ENCODE data around the gene TMEM245. TPM values are rescaled to one million over a fixed set of nuclear protein-coding genes. Genes with fewer than 3 reads are reported as not detected.

Gene TMEM245
- total and polyA plus RNA-seq, 7 donors, result 1.8 to 105 (median 90.7) TPM

DNA sequence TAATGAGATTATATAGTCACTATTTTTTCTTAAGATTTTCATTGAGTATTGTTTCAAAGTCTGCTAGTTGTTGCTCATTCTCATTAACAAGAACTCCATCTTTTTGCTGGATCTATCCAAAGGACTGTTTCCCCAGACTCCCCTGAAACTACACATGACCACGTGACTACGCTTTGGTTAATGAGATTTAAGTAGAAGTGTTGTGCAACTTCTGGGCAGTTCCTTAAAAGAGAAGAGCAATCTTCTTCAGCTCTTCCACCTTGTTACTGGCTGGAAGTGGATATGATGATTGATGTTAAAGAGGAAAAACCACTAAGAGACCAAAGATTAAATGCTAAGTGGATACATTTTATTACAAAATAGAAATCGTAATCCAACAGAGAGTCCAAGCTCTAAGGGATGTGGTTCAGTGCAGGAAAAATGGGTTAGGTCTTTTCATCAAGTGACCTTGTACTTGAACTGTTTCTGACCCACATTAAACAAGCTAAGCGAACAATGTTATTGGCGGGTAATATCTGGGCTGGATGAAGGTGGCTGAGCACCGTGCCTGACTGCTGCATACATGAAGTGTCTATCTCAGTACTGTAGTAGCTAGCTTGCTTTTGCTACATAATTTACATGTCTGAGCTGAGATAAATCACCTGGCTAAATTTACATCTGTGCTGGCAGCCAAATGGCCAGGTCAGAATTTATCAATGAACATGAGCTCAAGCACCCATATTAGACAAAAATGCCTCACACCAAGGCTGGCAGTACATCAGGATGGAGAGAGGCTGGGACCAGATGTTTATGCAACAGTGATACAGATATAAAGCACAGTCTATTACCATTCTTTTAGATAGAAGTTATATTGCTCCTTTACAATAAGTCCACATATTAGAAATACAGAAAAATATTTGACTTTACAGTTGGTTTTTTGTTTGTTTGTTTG, 98.9 kb downstream of the TMEM245 start:
- intact Hi-C loops (cut with DNase I), result no loop called here
- WGBS, 2 donors, result 89 to 91% methylated on average over 6 of the region's 6 CpGs
- Histone ChIP-seq H3K27me3 (no peaks in the 10 kb centered on the region), H3K9me3 (no peaks in the 10 kb centered on the region), H3K36me3 (peaks cover 0 to 25% (median 0%) of the 10 kb centered on the region in 4 donors), H3K4me1 (peaks cover 0 to 17% (median 6%) of the 10 kb centered on the region in 4 donors), H3K27ac (no peak overlapping the region), H3K4me3 (no peak overlapping the region)
- no peak for TF ChIP-seq POLR2A (IDR thresholded peaks at IDR 0.05)
- no peak for TF ChIP-seq POLR2AphosphoS5 (IDR thresholded peaks at IDR 0.05)
- TF ChIP-seq EP300 (IDR thresholded peaks at IDR 0.05), result no peak
- TF ChIP-seq, protein P1, sequence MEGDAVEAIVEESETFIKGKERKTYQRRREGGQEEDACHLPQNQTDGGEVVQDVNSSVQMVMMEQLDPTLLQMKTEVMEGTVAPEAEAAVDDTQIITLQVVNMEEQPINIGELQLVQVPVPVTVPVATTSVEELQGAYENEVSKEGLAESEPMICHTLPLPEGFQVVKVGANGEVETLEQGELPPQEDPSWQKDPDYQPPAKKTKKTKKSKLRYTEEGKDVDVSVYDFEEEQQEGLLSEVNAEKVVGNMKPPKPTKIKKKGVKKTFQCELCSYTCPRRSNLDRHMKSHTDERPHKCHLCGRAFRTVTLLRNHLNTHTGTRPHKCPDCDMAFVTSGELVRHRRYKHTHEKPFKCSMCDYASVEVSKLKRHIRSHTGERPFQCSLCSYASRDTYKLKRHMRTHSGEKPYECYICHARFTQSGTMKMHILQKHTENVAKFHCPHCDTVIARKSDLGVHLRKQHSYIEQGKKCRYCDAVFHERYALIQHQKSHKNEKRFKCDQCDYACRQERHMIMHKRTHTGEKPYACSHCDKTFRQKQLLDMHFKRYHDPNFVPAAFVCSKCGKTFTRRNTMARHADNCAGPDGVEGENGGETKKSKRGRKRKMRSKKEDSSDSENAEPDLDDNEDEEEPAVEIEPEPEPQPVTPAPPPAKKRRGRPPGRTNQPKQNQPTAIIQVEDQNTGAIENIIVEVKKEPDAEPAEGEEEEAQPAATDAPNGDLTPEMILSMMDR (IDR thresholded peaks at IDR 0.05), result no peak
- DNase-seq, result no peak

DNA sequence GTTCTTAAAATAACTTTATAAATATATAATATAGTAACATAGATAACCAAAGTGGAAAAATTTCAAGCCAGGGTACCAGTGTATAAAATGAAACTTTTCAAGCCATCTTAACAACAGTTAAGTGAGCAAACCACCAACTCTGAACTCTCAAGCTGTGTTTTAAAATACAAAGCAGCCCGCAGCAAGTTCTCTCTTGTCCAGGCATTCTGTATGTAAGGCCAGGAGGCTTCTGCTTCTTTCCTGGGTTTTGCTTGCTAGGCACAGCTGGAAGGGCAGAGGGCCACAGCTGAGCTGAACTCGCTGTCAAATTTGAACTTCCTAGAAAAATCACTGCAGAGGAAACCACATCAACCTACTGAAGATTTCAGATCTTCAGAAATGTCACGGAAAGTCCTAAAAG, 99.6 kb downstream of the TMEM245 start:
- no peaks in the 10 kb centered on the region for H3K9me3 ChIP-seq
- no peak overlapping the region for H3K4me3 ChIP-seq
- H3K4me1 ChIP-seq, result peaks cover 0 to 10% (median 3%) of the 10 kb centered on the region in 4 donors
- no peak for TF ChIP-seq POLR2A (IDR thresholded peaks at IDR 0.05)
- TF ChIP-seq, protein P1 (IDR thresholded peaks at IDR 0.05), result no peak
- no peak for TF ChIP-seq EP300 (IDR thresholded peaks at IDR 0.05)
- TF ChIP-seq POLR2AphosphoS5 (IDR thresholded peaks at IDR 0.05), result no peak
- peaks cover 0 to 25% (median 0%) of the 10 kb centered on the region in 4 donors for H3K36me3 ChIP-seq
- WGBS, 2 donors, result 94 to 95% methylated on average over 3 of the region's 3 CpGs
- no peaks in the 10 kb centered on the region for H3K27me3 ChIP-seq
- intact Hi-C loops (cut with DNase I), result no loop called here
- DNase-seq, result no peak
- no peak overlapping the region for H3K27ac ChIP-seq

DNA sequence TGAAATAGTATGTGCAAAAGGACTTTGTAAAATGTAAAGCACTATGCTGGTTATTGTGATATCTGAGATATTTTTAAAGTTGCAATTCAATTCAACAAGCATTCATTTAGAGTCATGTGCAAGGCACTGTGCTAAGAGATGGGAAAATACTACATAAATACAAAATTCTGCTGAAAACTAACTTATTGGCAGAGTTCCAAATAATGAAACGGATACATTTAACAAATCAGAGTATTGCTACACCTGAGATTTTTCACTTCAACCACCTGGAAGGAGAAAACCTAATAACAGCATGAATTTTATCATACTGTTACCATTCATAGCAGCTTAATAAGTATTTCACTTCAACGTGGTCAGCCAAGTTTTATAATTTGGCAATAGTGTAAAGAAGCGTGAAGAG, 100.3 kb downstream of the TMEM245 start:
- Histone ChIP-seq H3K36me3 (peaks cover 0 to 25% (median 0%) of the 10 kb centered on the region in 4 donors), H3K4me3 (no peak overlapping the region), H3K4me1 (peaks cover 0 to 15% (median 5%) of the 10 kb centered on the region in 4 donors), H3K9me3 (no peaks in the 10 kb centered on the region), H3K27ac (no peak overlapping the region), H3K27me3 (no peaks in the 10 kb centered on the region)
- TF ChIP-seq POLR2AphosphoS5 (IDR thresholded peaks at IDR 0.05), result no peak
- TF ChIP-seq, protein P1 (IDR thresholded peaks at IDR 0.05), result no peak
- no peak for TF ChIP-seq EP300 (IDR thresholded peaks at IDR 0.05)
- no peak for TF ChIP-seq POLR2A (IDR thresholded peaks at IDR 0.05)
- intact Hi-C loops (cut with DNase I), result no loop called here
- WGBS, 2 donors, result 89% methylated on average over 3 of the region's 3 CpGs
- DNase-seq, result no peak

DNA sequence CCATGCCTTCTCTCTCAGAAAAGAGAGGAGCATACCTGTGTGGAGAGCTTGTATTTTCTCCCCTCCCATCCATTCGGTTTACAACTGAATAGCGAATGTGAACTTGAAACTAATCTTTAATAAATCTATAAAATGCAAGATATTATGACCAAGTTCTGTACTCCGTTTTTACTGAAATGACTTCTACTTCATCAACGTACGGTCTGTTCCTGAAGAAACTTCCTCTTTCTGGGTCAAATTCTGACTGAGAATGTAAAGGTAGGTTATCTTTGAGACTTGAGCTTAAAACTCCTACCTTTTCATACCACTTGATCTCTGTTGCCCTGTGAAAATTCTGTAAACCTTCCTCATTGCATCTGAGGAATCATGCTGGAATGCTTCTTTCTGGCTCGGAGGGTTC, 102.3 kb downstream of the TMEM245 start:
- Histone ChIP-seq H3K27me3 (no peaks in the 10 kb centered on the region), H3K4me3 (no peak overlapping the region), H3K27ac (no peak overlapping the region), H3K4me1 (peaks cover 0 to 23% (median 13%) of the 10 kb centered on the region in 4 donors), H3K36me3 (peaks cover 0 to 25% (median 0%) of the 10 kb centered on the region in 4 donors), H3K9me3 (no peaks in the 10 kb centered on the region)
- no peak for DNase-seq
- WGBS, 2 donors, result 83 to 90% methylated on average over 6 of the region's 6 CpGs
- TF ChIP-seq POLR2A (IDR thresholded peaks at IDR 0.05) (no peak), EP300 (IDR thresholded peaks at IDR 0.05) (no peak), POLR2AphosphoS5 (IDR thresholded peaks at IDR 0.05) (no peak)
- TF ChIP-seq, protein P1 (IDR thresholded peaks at IDR 0.05), result no peak
- intact Hi-C loops (cut with DNase I), result no loop called here

All from sigmoid colon (tissue), 7 donors.